KG1 (cell line): Measurements from ENCODE around the gene CRYGS.
"Not testable (repeated sequence)": the region's sequence is repeated elsewhere in the genome, so short reads cannot be mapped to it uniquely, and the experiment has no call there.

Source experiments
- DNase-seq: peaks from one replicate; lab custom pipeline; 2025; lab: John Stamatoyannopoulos, UW

The CRYGS gene

DNA sequence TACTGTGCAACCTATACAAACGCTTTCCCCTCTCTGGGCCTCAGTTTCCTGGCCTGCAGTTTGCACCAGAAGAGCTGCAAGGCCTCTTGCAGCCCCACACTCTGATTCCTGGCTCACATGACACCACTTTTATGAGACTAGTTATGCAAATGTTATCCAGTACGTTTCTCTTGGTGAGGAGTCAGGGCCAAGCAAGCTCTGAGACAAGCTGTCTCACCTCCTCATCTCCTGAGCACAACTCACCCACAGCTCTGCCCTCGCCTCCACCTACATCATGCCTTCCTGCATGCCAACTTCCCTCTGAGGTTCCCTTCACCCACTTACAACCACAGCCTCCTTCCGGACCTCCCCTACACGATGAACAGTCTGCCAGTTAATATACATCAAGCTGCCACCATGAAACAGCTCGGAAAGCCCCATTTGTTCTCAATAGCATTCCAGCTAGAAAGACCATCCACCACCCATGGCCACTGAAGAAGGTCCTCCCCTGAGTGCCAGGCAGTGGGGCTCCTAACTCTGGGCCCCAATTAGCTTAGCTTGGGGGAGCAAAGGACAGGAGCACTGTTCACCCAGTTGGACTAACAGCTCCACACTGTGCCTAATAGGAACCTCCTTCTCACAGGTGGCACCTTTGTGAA, 25.0 kb downstream of the CRYGS start:
- no peak for DNase-seq

GRCh38 chr3:186517218-186517617, 27.0 kb downstream of the CRYGS start:
- DNase-seq, result no peak

GRCh38 chr3:186516646-186517045, 27.5 kb downstream of the CRYGS start:
- DNase-seq, result no peak

GRCh38 chr3:186515125-186515524, 29.1 kb downstream of the CRYGS start:
- DNase-seq, result peak; percentile 31

- no peak for DNase-seq
Observed at GRCh38 chr3:186514296-186515002, 29.7 kb downstream of the CRYGS start.

- no peak for DNase-seq
Observed at GRCh38 chr3:186513386-186513785, 30.8 kb downstream of the CRYGS start.

DNA sequence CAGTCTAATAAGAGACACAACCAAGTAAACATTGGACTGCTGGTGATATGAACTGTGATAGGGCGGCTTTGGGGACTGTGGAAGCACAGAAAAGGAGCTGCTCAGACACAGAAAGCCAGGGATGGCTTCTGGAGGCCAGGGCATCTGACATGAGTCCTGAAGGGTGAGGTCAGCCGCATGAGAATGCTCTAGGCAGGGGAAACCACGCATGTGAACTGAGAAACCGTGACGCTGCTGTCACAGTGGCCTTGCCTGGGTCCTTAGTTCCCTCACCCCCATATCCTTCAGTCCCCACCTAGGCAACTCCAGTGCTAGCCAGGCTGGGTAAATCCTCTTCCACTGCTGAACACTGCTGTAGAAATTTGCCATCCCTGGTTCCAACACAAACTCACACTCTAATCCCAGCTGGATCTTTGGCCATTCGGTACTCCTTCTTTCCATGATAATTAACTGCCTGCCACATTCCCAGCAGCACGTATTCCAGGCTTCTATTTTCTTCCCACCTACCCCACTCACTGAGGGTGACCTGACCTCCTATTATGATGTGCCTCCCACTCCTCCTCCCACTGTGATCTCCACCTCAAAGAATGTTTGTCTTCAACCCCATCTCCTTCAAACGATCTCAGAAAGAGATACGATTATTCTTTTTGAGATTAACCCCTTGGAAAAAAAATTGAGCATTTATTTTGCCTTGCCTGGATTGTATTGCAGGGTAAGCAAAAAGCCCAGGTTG, 31.4 kb downstream of the CRYGS start:
- no peak for DNase-seq

- no peak for DNase-seq
Observed at GRCh38 chr3:186511702-186512101, 32.5 kb downstream of the CRYGS start.

GRCh38 chr3:186511245-186511644, 32.9 kb downstream of the CRYGS start:
- no peak for DNase-seq

DNA sequence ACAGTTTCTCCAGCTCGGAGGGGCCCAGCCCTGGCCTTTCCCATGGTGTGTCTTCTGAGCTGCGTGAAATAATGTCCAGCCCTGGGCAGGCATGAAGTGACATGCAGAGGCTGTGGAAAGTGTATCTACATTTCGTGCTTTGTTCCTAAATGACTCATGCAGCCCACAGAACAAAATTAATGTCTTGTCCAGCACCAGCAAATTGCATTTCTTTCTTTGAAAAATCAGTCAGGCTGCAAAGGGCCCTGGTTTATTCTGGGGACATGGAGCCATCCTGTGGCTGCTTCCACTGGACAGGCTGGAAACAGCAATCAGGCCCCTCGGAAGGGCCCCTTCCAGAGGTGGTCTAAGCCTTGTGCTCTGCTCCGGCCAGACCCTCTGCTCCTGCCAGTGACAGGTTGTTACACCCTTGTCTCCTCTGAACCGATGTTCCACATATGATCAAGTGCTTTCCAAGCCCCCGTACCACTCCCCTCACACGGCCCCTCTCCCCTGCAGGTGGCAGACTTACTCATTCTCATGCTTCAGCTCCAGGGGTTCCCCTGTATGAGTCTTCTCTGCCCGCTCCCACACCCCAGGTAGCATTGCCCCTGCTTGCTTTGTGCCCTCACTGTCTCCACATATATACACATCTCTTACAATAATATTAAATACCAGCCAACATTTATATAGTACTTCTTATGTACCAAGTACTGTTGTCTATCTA, 33.7 kb downstream of the CRYGS start:
- DNase-seq, result no peak

DNA sequence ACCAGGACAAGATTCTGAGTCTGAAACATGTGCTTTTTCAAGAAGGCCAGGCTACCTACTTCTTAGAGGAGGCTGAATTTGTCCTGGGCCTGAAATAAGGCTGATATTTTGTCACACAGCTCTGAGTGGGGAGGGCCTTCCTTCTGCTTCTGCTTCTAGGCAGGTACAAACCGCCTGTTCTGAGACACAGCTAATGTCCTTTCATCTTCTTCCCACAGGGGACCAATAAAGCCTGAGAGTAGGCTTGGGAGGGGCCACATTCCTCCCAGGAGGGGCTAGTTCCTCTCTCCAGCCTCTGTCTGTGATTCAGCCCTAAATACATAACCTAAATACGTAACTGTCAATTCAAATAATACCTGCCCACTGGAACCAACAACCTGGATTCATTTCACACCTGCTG, 34.8 kb downstream of the CRYGS start:
- DNase-seq, result no peak

DNA sequence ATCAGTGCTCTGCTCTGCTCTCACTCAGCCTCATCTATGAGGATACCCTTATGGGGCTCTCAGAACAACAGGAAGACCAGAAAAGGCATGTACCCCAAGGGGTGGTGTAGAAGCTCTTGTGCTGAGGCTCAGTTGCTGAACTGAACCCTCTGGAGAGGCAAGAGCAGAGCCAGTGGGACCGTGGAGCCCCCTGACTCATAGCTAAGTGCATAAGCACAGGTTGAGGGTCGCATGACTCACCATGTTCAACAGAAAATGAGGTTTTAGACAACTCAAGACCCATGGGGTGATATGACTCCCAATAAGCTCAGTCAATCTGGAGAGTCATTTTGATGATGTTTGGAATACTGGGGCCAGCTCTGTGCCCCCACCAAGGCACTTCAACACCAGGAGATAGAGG, 37.3 kb downstream of the CRYGS start:
- no peak for DNase-seq

DNA sequence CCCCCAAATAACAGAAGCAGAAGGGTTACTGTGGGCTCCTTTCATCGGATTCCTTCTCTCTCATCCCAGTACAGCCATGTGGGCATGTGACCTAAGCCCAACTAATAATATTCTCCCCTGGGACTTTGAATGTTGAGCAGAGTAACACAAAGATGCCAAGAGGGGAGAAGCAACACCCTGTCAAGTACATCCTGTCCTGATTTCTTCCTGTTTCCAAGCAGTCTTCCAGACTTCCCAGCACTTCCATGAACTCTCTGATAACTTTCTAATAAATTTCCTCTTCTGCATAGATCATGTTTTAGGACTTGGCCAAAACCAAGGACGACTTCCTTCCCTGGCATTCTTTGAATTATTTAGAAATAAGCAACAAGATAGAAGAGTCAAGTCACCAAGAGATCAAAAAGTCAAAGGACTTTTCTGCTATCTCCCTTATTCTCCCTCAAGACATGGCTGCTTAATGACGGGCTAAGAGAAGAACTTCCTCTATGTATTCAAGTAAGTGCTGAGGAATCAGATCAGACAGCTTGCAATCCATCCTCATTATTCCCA, 37.9 kb downstream of the CRYGS start:
- no peak for DNase-seq

GRCh38 chr3:186502966-186503712, 41.0 kb downstream of the CRYGS start:
- no peak for DNase-seq

GRCh38 chr3:186502138-186502948, 41.8 kb downstream of the CRYGS start:
- DNase-seq, result no peak

DNA sequence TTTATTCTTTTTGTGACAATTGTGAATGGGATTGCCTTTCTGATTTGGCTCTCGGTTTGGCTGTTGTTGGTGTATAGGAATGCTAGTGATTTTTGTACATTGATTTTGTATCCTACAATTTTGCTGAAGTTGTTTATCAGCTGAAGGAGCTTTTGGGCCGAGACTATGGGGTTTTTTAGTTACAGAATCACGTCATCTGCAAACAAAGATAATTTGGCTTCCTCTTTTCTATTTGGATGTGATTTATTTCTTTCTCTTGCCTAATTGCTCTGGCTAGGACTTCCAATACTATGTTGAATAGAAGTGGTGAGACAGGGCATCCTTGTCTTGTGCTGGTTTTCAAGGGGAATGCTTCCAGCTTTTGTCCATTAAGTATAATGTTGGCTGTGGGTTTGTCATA, 44.2 kb downstream of the CRYGS start:
- not testable (repeated sequence) for DNase-seq

DNA sequence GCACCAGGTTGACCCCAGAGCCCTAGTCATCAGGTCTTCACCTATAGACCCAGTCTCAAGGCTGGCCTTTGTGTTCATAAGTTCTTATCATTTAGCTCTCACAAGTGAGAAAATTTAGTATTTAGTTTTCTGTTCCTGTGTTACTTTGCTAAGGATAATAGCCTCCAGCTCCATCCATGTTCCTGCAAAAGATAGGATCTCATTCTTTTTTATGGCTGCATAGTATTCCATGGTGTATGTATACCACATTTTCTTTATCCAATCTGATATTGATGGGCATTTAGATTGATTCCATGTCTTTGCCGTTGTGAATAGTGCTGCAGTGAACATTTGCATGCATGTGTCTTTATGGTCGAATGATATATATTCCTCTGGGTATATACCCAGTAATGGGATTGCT, 46.2 kb downstream of the CRYGS start:
- not testable (repeated sequence) for DNase-seq

GRCh38 chr3:186497608-186498007, 46.6 kb downstream of the CRYGS start:
- no peak for DNase-seq

DNA sequence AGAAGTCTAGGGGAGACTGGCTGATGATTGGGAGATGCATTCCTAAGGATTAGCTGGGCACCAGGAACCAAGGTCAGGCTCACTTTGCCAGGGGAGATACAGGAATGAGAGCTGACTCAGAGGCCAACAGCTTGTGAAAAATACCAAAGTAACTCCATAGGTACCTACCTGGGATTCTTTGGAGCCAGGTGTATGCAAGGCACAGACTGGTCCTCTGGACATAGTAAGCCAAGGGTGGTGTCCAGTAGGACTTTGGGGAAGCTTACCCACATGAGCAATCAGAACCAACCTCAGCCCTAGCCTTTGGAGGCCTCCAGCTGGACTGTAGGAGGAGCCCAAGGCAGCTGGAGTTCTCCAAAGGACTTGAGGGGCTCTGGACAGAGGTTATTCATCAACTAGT, 47.5 kb downstream of the CRYGS start:
- DNase-seq, result no peak

DNA sequence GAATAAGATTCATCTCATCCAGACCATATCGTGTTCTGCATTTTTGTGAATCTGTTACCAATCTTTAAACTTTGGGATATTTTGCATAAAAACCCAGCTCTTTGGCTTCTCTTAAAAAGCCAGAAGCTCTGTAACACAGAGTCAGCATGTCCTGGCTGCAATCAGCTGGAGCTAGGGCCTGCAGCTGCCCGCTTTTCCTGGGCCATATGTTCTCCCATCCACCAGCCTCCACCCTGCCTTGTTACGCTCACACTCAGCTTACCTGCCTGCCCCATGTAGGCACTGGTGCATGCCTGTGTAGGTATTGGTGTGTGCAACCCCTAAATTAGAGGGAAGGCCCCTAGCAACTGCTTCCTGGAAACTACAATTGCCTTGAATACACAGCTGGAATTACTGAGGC, 48.2 kb downstream of the CRYGS start:
- DNase-seq, result no peak
